HG03064 (cell line): Measurements from ENCODE around the gene UBE2I.
"Not testable (repeated sequence)": the region's sequence is repeated elsewhere in the genome, so short reads cannot be mapped to it uniquely, and the experiment has no call there.

ENCODE experiments used
- ATAC-seq: cut with Tn5 transposase; IDR thresholded peaks from one replicate; pipeline ENCODE4 v1.9.1; 2021; ENCODE audit warnings: low read depth; ENCODE audit not compliant: unreplicated experiment

Gene UBE2I

GRCh38 chr16:1327619-1327947 is 18.1 kb downstream of the UBE2I start:
- no peak for ATAC-seq

GRCh38 chr16:1328136-1328535 is 18.7 kb downstream of the UBE2I start:
- not testable (repeated sequence) for ATAC-seq

DNA sequence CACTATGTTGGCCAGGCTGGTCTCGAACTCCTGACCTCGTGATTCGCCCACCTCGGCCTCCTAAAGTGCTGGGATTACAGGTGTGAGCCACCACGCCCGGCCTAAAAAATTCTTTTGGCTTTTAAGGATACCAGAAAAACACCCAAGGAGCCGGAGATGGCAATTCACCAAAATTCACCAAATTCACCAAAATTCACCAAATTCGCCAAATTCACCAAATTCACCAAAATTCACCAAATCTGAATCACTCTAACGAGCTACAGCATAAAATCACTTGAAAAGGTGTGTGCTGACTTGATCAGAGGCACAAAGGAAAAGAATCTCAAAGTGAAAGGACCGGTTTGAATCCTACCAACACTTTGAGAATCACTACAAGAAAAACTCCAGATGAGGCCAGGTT is 19.5 kb downstream of the UBE2I start:
- ATAC-seq: not testable (repeated sequence)

DNA sequence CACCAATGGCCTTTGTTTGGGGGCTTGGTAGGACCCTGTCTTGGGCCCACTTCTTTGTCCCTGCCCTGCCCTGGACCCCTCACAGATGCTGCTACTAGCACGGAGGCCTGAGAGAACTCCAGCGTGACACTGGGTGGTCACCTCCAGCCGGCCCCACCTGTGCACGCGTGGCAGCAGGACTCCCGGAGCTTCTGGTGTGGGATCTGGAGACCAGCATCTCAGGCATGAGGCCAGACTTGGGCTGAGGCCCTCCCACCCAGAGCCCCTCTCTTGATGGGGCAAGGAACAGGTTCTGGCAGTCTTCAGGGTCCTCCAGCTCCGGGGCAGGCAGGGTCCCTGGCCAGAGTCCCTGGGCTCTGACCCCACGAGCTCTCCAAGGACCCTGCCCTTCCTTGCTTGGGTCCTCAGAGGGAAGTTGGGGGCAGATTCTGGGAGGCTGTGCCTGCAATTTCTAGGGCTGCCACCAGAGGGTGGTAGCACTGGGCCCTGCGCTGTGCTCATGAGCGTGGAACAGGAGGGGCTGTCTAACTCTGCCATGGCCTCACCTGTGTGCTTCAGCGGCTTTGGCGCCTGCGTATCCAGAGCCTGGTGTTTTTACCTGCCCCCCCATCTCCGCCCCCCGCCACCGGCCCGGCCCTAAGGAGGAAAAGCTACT is 21.0 kb downstream of the UBE2I start:
- ATAC-seq: no peak

GRCh38 chr16:1330931-1331711 is 21.7 kb downstream of the UBE2I start:
- ATAC-seq: no peak

- no peak for ATAC-seq
Measured at GRCh38 chr16:1331712-1332617, 22.5 kb downstream of the UBE2I start.

GRCh38 chr16:1332618-1333148 is 23.2 kb downstream of the UBE2I start:
- ATAC-seq: no peak

DNA sequence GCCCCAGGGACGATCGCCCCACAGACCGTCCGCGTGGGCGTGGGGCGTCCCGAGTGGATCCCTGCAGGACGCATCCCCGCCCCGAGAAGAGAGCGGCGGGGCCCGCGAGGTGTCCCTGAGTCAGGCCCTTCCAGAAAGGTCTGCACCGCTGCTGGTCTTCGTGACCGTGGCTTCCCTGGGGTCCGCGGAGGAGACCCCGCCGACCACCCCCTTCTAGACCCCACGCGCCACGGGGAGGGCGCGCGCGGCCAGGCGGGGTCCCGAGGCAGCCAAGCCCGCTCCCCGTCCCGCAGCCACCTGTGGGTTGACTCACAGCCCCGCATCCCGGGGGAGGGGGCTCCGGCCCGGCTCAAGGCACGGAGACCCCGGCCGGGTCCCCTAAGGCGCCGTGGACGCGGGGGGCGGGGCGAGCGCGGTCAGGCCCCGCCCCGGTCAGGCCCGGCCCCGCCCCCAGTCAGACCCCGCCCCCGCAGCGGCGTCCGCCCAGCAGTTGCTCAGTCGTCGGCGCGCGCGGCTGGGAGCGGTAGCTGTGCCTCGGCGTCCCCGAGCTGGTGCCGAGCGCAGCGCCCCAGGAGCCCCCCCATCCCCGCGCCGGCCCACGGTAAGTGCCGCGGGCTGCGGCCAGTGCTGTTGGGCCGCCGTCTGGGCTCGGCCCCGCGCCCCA is 23.8 kb downstream of the UBE2I start, which contains the start of gene BAIAP3:
Gene BAIAP3, plus strand, starts transcription at position 497 of the 664 bp plus-strand sequence. CDS start 4,905 bp downstream, outside the sequence.
- no peak for ATAC-seq

DNA sequence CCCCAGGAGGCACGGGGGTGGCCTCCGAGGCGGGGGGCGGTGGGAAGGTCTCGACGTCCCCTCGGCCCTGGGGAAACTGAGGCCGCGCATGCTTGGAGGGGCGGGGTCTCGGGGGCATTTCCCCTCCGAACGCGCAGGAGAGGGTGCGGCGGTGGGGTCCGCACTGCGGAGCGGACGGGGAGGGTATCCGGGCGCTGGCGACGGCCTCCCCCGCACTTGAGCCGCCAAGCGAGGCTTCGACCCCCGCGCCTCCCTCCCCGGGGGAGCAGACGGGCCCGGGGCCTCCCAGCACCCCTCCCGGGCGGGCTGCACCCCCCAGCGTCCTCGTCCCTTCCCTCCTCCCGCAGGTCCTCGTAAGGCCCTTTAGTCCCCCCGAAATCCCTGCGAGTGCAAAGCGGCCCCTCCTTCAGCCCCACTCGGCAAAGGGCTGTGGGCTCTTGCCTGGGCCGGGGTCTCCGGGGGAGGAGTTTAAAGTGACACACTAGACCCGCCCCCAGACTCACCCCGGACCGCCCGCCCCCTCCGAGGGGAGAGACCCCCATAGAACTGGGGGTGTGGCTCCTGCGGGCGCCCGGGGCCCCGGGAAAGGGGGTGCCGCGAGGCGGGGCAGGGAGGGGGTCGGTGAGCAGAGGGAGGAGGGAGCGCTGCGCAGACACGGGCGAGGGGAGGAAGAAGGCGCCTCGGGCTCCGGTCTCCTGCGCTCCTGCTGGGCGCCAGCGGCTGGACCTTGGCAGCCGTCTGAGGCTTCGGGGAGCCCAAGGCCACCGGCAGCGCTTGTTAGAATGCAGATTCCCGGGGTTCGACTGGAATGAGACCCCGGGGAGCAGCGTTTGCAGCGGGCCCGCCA is 24.6 kb downstream of the UBE2I start:
- no peak for ATAC-seq

DNA sequence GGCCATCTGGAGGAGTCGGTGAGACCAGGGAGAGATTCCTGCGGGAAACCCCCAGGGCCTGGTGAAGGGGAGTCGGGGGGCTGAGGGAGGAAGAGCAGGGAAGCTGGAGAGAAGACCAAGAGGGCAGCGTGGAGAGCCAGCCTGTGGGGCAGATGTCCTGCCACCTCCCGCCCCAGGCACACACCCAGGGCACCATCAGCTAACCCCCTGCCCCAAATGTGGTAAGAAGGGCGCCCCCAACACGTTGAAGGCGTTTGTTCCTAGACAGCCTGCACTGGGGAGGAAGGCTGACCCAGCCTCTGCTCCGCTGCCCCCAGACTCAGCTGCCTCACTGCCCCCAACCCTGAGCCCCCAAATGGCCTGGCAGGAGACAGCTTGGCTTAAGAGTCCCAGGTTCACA is 25.3 kb downstream of the UBE2I start:
- no peak for ATAC-seq

GRCh38 chr16:1335211-1335971 is 26.0 kb downstream of the UBE2I start:
- ATAC-seq: no peak

DNA sequence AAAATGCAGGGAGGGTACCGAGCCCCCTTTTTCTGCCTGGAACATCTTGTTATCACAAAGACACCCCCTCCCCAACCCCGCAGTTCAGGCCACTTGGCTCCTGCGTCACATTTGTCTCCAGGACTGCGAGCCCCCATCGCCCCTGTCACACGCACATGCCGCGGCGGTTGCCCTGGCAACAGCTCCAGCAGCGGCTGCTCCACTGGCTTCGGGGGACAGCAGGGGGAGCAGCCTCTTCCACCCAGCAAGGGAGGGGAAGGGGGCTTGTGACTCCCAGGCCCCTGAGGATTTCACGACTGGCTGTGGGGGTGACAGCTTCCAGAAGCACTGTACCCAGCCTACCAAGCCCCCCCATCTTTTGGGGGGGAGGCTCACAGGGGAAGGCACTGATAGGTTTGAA is 26.6 kb downstream of the UBE2I start:
- ATAC-seq: no peak

GRCh38 chr16:1336619-1337018 is 27.2 kb downstream of the UBE2I start:
- no peak for ATAC-seq

DNA sequence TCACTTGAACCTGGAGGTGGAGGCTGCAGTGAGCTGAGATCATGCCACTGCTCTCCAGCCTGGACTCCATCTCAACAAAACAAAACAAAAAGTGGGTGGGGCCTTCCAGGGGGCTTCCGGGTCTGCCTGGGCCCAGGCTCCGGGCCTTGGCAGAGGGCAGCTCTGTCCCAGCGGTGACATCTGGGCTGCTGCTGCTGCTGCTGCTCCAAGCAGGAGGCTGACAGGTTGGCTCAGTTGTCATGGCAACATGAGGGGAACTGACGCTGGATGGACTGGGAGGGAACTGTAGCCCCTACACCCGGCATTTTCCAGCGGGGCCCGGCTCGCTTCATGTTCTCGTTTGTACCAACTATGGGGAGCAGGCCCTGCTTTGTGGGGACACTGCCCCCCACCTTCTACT is 28.1 kb downstream of the UBE2I start:
- ATAC-seq: no peak

- ATAC-seq: no peak
Measured at GRCh38 chr16:1338119-1338730, 28.8 kb downstream of the UBE2I start.

DNA sequence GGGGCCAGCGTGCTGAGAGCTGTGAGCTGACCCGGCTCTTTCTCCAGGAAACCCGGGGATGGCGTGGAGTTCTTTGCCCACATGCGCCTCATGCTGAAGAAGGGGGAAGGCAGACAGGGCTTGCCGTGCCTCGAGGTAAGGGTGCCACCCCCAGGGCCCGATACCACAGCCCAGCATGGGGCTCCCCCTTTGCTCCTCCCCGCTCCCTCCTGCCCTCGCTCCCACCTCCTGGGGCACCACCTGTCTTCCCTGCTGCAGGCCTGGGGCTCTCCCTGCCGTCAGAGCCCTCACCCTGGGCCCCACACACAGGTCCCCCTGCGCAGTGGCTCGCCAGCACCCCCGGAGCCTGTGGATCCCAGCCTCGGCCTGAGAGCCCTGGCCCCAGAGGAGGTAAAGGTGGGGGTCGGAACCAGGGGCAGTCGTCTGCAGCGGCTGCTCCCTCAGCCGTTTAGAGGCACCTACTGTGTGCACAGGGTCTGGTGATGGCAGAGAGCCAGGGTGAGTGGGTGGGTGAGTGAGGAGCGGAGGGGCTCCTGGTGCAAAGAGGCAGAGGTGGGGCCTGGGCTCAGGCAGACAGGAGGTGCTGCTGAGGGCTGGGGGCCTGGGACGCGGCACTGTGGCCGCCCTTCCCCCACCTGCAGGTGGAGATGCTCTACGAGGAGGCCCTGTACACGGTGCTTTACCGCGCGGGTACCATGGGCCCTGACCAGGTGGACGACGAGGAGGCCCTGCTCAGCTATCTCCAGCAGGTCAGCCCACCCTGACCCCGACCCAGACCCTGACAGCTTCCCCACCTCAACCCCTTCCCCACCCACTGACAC is 29.6 kb downstream of the UBE2I start:
- no peak for ATAC-seq

GRCh38 chr16:1340730-1341494 is 31.5 kb downstream of the UBE2I start:
- ATAC-seq: no peak
